ENCODE measurements around the gene WDR91. TPM values are rescaled to one million over a fixed set of nuclear protein-coding genes. Genes with fewer than 3 reads are reported as not detected.

The WDR91 gene
- total RNA-seq, 1 experiment from 2014 or later = 8.4 TPM

DNA sequence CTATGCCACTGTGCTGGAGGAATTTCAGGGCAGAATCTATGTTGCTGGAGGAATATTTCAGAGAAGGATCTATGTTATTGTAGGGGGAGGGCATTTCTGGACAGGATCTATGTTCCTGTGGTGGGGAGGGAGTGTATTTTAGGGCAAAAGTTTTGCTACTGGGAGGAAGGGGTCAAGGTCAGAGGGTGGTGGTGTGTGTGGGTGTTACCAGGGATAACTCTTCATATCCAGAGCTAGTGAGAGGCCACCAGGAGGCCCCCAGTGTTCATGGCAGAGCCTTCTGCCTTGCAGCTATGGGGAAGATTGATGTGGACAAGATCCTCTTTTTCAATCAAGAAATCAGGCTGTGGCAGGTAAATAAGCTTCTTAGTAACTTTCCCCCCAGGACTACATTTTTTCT, 20.4 kb upstream of the WDR91 start:
- no peak overlapping the region for H3K4me3 ChIP-seq
- H2AFZ ChIP-seq = no peak overlapping the region
- ChIA-PET CTCF (interaction anchor here (0.7 kb wide), 1 partner anchor 515 kb away, joined by 3 read pairs; no protein-coding TSS in a partner anchor), POLR2A (ENCODE audit: unreplicated experiment) (no interaction called here)
- H3K4me1 ChIP-seq (replicated peaks; ENCODE audit: insufficient read depth) = no peaks in the 10 kb centered on the region
- DNase-seq = no peak
- no peaks in the 10 kb centered on the region for H3F3A ChIP-seq (ENCODE audit: insufficient read depth, low read depth)
- TF ChIP-seq, protein P1, sequence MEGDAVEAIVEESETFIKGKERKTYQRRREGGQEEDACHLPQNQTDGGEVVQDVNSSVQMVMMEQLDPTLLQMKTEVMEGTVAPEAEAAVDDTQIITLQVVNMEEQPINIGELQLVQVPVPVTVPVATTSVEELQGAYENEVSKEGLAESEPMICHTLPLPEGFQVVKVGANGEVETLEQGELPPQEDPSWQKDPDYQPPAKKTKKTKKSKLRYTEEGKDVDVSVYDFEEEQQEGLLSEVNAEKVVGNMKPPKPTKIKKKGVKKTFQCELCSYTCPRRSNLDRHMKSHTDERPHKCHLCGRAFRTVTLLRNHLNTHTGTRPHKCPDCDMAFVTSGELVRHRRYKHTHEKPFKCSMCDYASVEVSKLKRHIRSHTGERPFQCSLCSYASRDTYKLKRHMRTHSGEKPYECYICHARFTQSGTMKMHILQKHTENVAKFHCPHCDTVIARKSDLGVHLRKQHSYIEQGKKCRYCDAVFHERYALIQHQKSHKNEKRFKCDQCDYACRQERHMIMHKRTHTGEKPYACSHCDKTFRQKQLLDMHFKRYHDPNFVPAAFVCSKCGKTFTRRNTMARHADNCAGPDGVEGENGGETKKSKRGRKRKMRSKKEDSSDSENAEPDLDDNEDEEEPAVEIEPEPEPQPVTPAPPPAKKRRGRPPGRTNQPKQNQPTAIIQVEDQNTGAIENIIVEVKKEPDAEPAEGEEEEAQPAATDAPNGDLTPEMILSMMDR (conservative IDR thresholded peaks at IDR 0.05) = no peak
- TF ChIP-seq EZH2 (IDR thresholded peaks at IDR 0.05; ENCODE audit: low read depth) = no peak
- H4K20me1 ChIP-seq (ENCODE audit: insufficient read depth) = no peaks in the 10 kb centered on the region
- no peak overlapping the region for H3K4me2 ChIP-seq
- no TSS peak for BruUV-seq (replicated peaks)
- intact Hi-C loops (cut with micrococcal nuclease; ENCODE audit: unreplicated experiment) = no loop called here
- no peaks in the 10 kb centered on the region for H3K36me3 ChIP-seq (ENCODE audit: low read depth)
- H3K27me3 ChIP-seq (ENCODE audit: insufficient read depth, low read depth) = no peaks in the 10 kb centered on the region
- no peaks in the 10 kb centered on the region for H3K79me2 ChIP-seq (ENCODE audit: low read depth)
- H3K27ac ChIP-seq = no peak overlapping the region
- no peaks in the 10 kb centered on the region for H3K9me2 ChIP-seq (ENCODE audit: insufficient read depth)
- H3K9me3 ChIP-seq (ENCODE audit: insufficient read depth, low read depth) = no peaks in the 10 kb centered on the region

DNA sequence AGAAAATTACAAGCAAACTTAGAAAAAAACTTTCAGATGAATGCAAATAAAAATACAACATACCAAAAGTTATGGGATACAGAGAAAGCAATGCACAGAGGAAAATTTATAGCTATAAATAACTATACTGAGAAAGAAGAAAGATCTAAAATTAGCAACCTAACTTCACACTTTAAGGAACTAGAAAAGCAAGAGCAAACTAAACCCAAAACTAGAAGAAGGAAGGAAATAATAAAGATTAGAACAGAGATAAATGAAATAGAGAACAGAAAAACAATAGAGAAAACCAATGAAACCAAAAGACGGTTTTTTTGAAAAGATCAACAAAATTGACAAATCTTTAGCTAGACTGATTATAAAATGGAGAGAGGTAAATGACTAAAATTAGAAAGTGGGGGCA, 12.7 kb upstream of the WDR91 start:
- Histone ChIP-seq H3K4me2 (no peak overlapping the region), H3K27ac (no peak overlapping the region), H3K36me3 (ENCODE audit: low read depth) (no peaks in the 10 kb centered on the region), H3K4me3 (no peak overlapping the region), H3K4me1 (replicated peaks; ENCODE audit: insufficient read depth) (no peaks in the 10 kb centered on the region), H3F3A (ENCODE audit: insufficient read depth, low read depth) (no peaks in the 10 kb centered on the region), H3K9me3 (ENCODE audit: insufficient read depth, low read depth) (0 out of 2 replicates have a peak, but pooled peaks cover 5% of the 10 kb centered on the region), H3K27me3 (ENCODE audit: insufficient read depth, low read depth) (no peaks in the 10 kb centered on the region), H2AFZ (no peak overlapping the region), H3K79me2 (ENCODE audit: low read depth) (no peaks in the 10 kb centered on the region), H3K9me2 (ENCODE audit: insufficient read depth) (no peaks in the 10 kb centered on the region), H4K20me1 (ENCODE audit: insufficient read depth) (no peaks in the 10 kb centered on the region)
- ChIA-PET POLR2A (ENCODE audit: unreplicated experiment) (no interaction called here), CTCF (no interaction called here)
- BruUV-seq (replicated peaks) = no TSS peak
- no peak for DNase-seq
- TF ChIP-seq, protein P1 (conservative IDR thresholded peaks at IDR 0.05) = no peak
- no peak for TF ChIP-seq EZH2 (IDR thresholded peaks at IDR 0.05; ENCODE audit: low read depth)
- intact Hi-C loops (cut with micrococcal nuclease; ENCODE audit: unreplicated experiment) = no loop called here

- Histone ChIP-seq H3K9me3 (ENCODE audit: insufficient read depth, low read depth) (no peaks in the 10 kb centered on the region), H3F3A (ENCODE audit: insufficient read depth, low read depth) (no peaks in the 10 kb centered on the region), H3K4me3 (no peak overlapping the region), H3K9me2 (ENCODE audit: insufficient read depth) (no peaks in the 10 kb centered on the region), H3K27ac (no peak overlapping the region), H3K4me2 (no peak overlapping the region), H3K4me1 (replicated peaks; ENCODE audit: insufficient read depth) (no peaks in the 10 kb centered on the region), H3K27me3 (ENCODE audit: insufficient read depth, low read depth) (no peaks in the 10 kb centered on the region), H3K79me2 (ENCODE audit: low read depth) (no peaks in the 10 kb centered on the region), H3K36me3 (ENCODE audit: low read depth) (no peaks in the 10 kb centered on the region), H2AFZ (no peak overlapping the region), H4K20me1 (ENCODE audit: insufficient read depth) (no peaks in the 10 kb centered on the region)
- DNase-seq = no peak
- BruUV-seq (replicated peaks) = no TSS peak
- POLR2A ChIA-PET (ENCODE audit: unreplicated experiment) = no interaction called here
- intact Hi-C loops (cut with micrococcal nuclease; ENCODE audit: unreplicated experiment) = no loop called here
- TF ChIP-seq, protein P1 (conservative IDR thresholded peaks at IDR 0.05) = no peak
- no peak for TF ChIP-seq EZH2 (IDR thresholded peaks at IDR 0.05; ENCODE audit: low read depth)
- CTCF ChIA-PET = no interaction called here
Measured at GRCh38 chr7:135217645-135218509, 6.6 kb upstream of the WDR91 start.
